Ovary (tissue), 9 donors: ENCODE data around the gene KCNQ5. TPM values are rescaled to one million over a fixed set of nuclear protein-coding genes. Genes with fewer than 3 reads are reported as not detected.

Source experiments
- DNase-seq, 5 donors: peaks; one replicate each; pipeline ENCODE4 v3.0.0-alpha.2; 2019 to 2020
- H3K27ac ChIP-seq, 2 donors: fragments of 200-600 bp; one replicate each; pipeline versions ENCODE4 v1.5.1 to v1.8.0; 2019 to 2022
- H3K27me3 ChIP-seq: fragments of 200-600 bp; one replicate; pipeline ENCODE4 v1.8.0; 2022
- H3K36me3 ChIP-seq: fragments of 200-600 bp; sonication (generic); one replicate; pipeline ENCODE4 v1.5.1; 2019
- H3K4me1 ChIP-seq: one replicate; pipeline ENCODE4 v1.8.1; 2013; ENCODE audit warnings: mild to moderate bottlenecking, moderate library complexity; ENCODE audit not compliant: insufficient read depth
- H3K4me3 ChIP-seq: fragments of 200-600 bp; sonication (generic); one replicate; pipeline ENCODE4 v1.5.1; 2017
- H3K9me3 ChIP-seq, 2 donors: fragments of 200-600 bp in 1 of 2; sonication (generic) in 1 of 2; one replicate each; pipeline versions ENCODE4 v1.5.1 to v1.8.1; 2013 to 2019; ENCODE audit warnings: mild to moderate bottlenecking in 1 of 2, moderate library complexity in 1 of 2
- CTCF ChIP-seq, 3 donors: fragments of 450-650 bp in 2 of 3; fragments of 200-600 bp in 1 of 3; IDR thresholded peaks; one replicate each; pipeline versions ENCODE4 v1.5.1 to v1.8.0; 2016 to 2022; ENCODE audit warnings: antibody characterized with exemption in 3 of 3, mild to moderate bottlenecking in 1 of 3
- EP300 ChIP-seq: sonication (generic); formaldehyde crosslinking; IDR thresholded peaks from one replicate; pipeline ENCODE4 v1.6.1; 2017; ENCODE audit warnings: antibody characterized with exemption
- POLR2A ChIP-seq: fragments of 450-650 bp; IDR thresholded peaks from one replicate; pipeline ENCODE4 v1.6.1; 2017; ENCODE audit warnings: antibody characterized with exemption, mild to moderate bottlenecking, moderate library complexity
- WGBS, 3 donors: extraction: QIAGEN DNeasy Blood & Tissue Kit in 1 of 3; methylation state at CpG; one replicate each; pipeline versions ENCODE4 v1.1.5 to v1.1.7; 2013 to 2017; 5-methylcytosine and 5-hydroxymethylcytosine counted together
- intact Hi-C, 4 donors: fragments of 100-400 bp; cut with DNase I; formaldehyde crosslinking; loops; one replicate each; pipeline versions ENCODE4 v1.11.0 to v1.15.1; 2022 to 2023
- polyA plus RNA-seq, 2 donors: library from polyadenylated mRNA; stranded (reverse); fragments of 200-250 nt in 1 of 2; fragments of 350-450 nt in 1 of 2; fragmentation: Illumina TruSeq in 1 of 2; extraction: RNeasy Lipid Tissue Mini Kit (QIAGEN cat#74804) in 1 of 2; gene quantifications; one replicate each; pipeline ENCODE4 v1.2.3, GENCODE V29; 2013 to 2014
- total RNA-seq, 7 donors: library from RNA; depleted of rRNA in 2 of 7; stranded (reverse); fragments of >200 nt in 2 of 7; fragmentation: NEBNext Ultra II Directional in 3 of 7; extraction: Animal tissue kit (Norgen Biotek cat#: 25700) in 3 of 7; gene quantifications; one replicate each; pipeline versions ENCODE4 v1.1.0 to v1.2.4, GENCODE V29; 2016 to 2023
- donor health status: DM: no; HTN: no; CAD: no; lungs with moderate emphysema.
- donor health status: DM: no; HTN: no; CAD: no.
- donor health status: Bipolar disorder and iron deficiency.
- donor health status: DM: yes; HTN: yes; CAD: no.
- donor health status: DM: no; HTN: no; CAD: no.
- donor health status: DM: yes; HTN: yes; CAD: no.

The KCNQ5 gene
- total and polyA plus RNA-seq, 9 donors: 0.02 to 0.80 (median 0.15) TPM; not detected in 2

GRCh38 chr6:72933233-72933632 lies 311.4 kb downstream of the KCNQ5 start:
- DNase-seq: no peak
- Histone ChIP-seq H3K4me1 (no peaks in the 10 kb centered on the region), H3K4me3 (no peak overlapping the region), H3K27ac (no peak overlapping the region), H3K9me3 (no peaks in the 10 kb centered on the region), H3K36me3 (no peaks in the 10 kb centered on the region), H3K27me3 (no peaks in the 10 kb centered on the region)
- WGBS, 3 donors: 52 to 65% (median 56%) methylated on average over 4 of the region's 4 CpGs
- TF ChIP-seq POLR2A (no peak), EP300 (no peak), CTCF (IDR thresholded peaks at IDR 0.05) (no peak)
- intact Hi-C loops: no loop called here

GRCh38 chr6:72936766-72937559 lies 315.1 kb downstream of the KCNQ5 start:
- Histone ChIP-seq H3K36me3 (no peaks in the 10 kb centered on the region), H3K9me3 (no peaks in the 10 kb centered on the region), H3K27me3 (no peaks in the 10 kb centered on the region), H3K4me3 (no peak overlapping the region), H3K27ac (no peak overlapping the region), H3K4me1 (no peaks in the 10 kb centered on the region)
- no peak for TF ChIP-seq EP300
- TF ChIP-seq CTCF (IDR thresholded peaks at IDR 0.05): no peak
- no peak for TF ChIP-seq POLR2A
- 69 to 85% (median 81%) methylated on average over 4 of the region's 4 CpGs for WGBS, 3 donors
- no peak for DNase-seq
- intact Hi-C loops: no loop called here

DNA sequence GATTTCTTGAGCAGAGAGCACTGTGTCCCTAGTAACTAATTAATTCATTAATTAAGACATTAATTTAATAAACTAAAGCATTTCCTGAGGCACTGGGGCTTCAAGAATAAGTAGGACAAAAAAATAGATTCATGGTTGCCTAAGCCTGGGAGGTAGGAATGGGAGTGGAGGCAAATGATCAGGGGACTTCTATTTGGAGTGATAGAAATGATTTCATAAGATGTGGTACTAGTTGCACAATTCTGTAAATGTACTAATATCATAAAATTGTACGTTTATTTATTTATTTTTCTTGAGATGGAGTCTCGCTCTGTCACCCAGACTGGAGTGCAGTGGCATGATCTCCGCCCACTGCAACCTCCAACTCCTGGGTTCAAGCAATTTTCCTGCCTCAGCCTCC lies 316.2 kb downstream of the KCNQ5 start:
- TF ChIP-seq POLR2A (no peak), CTCF (IDR thresholded peaks at IDR 0.05) (no peak), EP300 (no peak)
- 75 to 83% (median 76%) methylated on average over 3 of the region's 3 CpGs for WGBS, 3 donors

DNA sequence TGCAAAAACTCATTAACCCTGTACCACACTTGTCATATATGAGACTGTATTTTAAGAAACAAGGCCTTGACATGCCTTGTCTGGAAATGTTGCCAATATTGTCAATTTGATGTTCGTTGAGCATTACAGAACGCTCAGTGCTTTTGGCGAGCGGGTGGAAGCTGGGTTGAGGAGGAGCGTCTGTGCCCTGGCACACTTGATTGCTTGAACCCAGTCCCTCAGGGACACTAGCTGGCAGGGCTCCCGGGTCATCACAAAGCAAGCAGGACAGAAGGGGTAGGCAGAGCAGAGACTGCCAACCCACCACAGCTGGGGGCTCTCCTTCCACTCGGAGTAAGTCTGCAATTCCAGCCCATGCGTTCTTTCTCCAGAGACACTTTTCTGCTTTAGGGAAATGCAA lies 317.1 kb downstream of the KCNQ5 start:
- TF ChIP-seq CTCF (IDR thresholded peaks at IDR 0.05) (no peak), EP300 (no peak), POLR2A (no peak)
- no peaks in the 10 kb centered on the region for H3K4me1 ChIP-seq
- no peaks in the 10 kb centered on the region for H3K27me3 ChIP-seq
- H3K4me3 ChIP-seq: no peak overlapping the region
- H3K9me3 ChIP-seq: no peaks in the 10 kb centered on the region
- no peak for DNase-seq
- H3K27ac ChIP-seq: no peak overlapping the region
- H3K36me3 ChIP-seq: no peaks in the 10 kb centered on the region
- intact Hi-C loops: no loop called here
- WGBS, 3 donors: 78 to 88% (median 86%) methylated on average over 8 of the region's 8 CpGs

More for the DNA sequence above, 316.2 kb downstream of the KCNQ5 start:
- Histone ChIP-seq H3K4me1 (no peaks in the 10 kb centered on the region), H3K9me3 (no peaks in the 10 kb centered on the region), H3K36me3 (no peaks in the 10 kb centered on the region), H3K4me3 (no peak overlapping the region), H3K27ac (no peak overlapping the region), H3K27me3 (no peaks in the 10 kb centered on the region)
- DNase-seq: no peak
- intact Hi-C loops: no loop called here
